ENCODE data around the gene PADI4. TPM values are rescaled to one million over a fixed set of nuclear protein-coding genes. Genes with fewer than 3 reads are reported as not detected.
"Not testable (repeated sequence)": the region's sequence is repeated elsewhere in the genome, so short reads cannot be mapped to it uniquely, and the experiment has no call there.

Gene PADI4
- total RNA-seq, 1 donor from 2014 or later, result 0.48 TPM

DNA sequence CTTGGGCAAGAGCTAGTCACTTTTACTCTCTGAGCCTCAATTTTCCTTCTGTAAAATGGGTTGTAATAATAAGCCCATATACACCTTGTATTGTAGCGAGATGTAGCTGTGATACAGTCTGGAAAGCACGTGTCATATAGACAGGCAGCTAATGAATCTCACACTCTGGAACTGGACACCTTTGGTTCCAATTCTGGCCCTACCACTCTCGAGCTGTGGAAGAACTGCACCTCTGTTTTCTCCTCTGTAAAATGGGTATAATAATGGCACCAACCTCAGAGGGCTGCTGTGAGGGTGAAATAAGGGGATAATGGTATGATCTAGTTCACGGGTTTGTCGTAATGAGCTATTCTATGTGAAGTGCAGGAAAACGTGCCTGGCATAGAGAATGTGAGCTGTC is 668 bp upstream of the PADI4 start:
- ATAC-seq (ENCODE audit: poor library complexity), result no peak
- intact Hi-C loops (cut with DNase I), result no loop called here
- DNase-seq, result no peak

GRCh38 chr1:17308593-17308992 is 596 bp downstream of the PADI4 start:
- ATAC-seq (ENCODE audit: poor library complexity), result no peak
- intact Hi-C loops (cut with DNase I), result no loop called here
- no peak for DNase-seq

DNA sequence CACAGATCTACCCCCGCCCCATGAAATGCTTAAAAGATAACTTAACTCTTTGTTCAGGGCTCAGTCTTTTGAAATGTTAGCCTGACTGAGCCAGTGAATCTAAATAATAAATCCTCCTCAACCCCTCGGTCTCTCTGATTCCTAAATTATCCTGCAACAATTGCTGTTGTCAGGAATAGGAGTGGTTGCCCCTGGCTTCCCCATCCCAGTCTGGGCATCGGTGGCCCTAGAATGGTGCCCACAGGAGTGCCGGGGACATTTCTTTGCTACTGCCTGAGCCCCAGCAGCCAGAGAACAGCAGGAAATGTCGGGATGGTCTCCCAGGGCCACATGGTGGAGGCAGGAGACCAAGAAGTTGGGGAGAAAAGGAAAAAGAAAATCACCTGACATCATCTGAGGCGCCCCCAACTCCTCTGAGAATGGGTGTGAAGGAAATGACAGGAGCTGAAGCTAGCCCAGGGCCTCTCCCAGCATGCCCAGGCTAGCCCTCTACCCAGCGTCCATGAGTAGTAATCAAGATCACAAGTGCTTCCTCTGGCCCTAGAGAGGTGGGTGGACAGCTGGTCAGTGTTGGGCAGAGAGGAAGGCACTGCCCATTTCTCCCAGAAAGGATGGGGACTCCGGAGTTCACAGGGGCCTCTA is 1.6 kb downstream of the PADI4 start:
- ATAC-seq (ENCODE audit: poor library complexity) (no peak), DNase-seq (no peak)
- intact Hi-C loops (cut with DNase I), result no loop called here

DNA sequence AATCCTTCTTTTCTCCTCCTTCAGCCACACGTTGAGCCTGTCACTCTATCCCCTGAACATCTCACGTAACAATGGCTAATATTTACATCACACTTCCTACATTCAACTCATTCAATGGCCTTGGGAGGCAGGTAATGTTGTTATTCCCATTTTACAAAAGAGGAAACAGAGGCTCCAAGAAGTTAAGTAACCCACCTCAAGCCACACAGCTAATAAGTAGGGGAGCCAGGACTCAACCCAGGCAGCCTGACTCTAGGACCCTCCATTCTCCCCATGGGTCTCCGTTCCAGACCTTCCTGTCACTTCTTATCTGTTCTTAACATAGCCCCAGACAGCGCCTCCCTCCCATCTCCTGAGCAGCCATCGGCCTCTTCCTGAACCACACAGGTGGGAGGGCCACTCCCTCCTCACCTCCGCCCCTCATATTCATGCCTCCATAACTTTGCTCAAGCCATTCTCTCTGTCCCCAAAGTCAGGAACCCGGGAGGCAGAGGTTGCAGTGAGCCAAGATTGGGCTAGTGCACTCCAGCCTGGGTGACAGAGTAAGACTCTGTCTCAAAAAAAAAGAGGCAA is 2.2 kb downstream of the PADI4 start:
- ATAC-seq (ENCODE audit: poor library complexity), result no peak
- intact Hi-C loops (cut with DNase I), result no loop called here
- no peak for DNase-seq

DNA sequence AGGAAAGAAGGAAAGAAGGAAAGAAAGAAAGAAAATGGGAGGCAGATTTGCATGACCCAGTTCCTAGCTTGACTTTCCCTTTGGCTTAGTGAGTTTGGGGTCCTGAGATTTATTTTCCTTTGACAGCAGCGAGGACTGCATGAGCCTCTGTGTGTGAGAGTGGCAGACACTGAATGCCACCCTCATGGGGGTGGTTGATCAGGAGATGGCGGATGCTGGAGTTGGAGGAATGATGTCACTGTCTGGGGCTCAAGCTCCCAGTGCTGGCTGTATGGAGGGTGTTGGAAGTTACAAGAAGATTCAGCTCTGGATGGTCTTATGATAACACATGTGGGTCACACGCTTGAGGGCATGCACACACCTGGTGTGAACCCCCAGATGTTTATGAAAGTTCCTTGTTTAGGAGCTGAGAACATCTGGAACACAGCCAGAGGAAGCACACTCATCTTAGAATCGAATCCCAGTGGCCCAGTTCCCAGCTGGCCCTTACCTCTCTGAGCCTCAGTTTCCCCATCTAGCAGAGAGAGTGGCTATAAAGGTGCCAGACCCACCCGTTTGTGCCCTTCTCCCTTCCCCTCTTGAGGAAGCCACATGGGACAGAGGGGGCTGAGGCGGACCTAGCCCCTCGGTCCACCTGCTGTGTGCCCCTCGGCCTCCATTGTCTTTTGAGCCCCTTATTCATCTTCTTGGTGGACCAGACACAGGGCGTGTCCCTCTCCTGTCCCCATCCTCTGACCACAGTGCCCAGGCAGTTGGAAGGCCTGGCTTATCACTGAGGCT is 5.7 kb downstream of the PADI4 start:
- intact Hi-C loops (cut with DNase I), result no loop called here
- ATAC-seq (ENCODE audit: poor library complexity) (no peak), DNase-seq (no peak)

DNA sequence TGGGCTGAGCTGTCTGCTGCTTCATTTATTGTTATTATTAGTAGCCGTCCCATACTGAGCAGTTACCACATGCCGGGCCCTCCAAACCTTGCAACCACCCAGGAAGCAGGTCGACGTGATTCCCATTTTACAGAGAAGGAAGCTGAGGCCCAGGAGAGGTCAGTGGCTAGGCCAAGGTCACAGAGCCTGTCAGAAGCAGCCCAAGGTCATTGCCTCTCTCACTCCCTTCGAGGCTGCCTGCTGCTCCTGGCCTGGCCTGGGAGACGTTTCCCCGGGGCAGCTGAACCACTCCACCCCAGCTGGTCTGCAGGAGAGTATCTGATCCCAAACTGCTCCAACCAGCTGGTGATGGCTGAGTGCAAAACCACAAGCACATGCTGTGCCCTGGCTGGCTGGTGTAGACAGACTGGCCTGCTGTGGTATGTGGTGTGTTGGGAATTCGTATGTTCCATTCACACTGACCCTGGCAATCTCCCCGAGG is 6.5 kb downstream of the PADI4 start:
- ATAC-seq (ENCODE audit: poor library complexity), result no peak
- no peak for DNase-seq
- intact Hi-C loops (cut with DNase I), result no loop called here

DNA sequence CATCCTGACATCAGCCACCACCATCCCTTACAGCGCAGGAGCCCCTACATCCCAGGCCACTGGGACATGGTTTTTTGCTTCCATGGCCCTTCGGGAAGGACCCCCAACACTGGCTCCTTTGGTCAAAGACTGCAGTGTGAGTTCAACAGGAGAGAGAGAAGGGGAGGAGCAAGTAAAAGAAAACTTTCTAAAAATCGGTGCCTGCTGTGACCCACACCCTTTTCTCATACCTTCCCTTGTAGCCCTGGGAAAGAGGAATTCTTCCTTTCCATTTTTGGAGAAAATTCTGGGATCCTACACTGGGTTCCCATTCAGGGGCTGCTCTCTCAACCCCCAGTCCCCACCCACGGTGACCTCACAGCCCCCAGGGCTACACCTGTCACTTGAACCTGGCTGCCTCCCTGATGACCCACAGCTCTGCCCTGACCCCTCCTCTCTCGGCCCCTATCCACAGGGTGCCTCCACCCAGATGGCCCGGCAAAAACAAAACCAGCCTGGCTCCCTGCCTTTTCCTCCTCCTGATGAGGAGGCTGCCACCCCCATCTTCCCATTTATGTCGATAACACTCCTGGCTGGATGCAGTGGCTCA is 7.6 kb downstream of the PADI4 start:
- intact Hi-C loops (cut with DNase I), result no loop called here
- ATAC-seq (ENCODE audit: poor library complexity) (no peak), DNase-seq (no peak)

- DNase-seq, result no peak
- intact Hi-C loops (cut with DNase I), result no loop called here
- no peak for ATAC-seq (ENCODE audit: poor library complexity)
Observed at GRCh38 chr1:17316704-17317103, 8.7 kb downstream of the PADI4 start.

DNA sequence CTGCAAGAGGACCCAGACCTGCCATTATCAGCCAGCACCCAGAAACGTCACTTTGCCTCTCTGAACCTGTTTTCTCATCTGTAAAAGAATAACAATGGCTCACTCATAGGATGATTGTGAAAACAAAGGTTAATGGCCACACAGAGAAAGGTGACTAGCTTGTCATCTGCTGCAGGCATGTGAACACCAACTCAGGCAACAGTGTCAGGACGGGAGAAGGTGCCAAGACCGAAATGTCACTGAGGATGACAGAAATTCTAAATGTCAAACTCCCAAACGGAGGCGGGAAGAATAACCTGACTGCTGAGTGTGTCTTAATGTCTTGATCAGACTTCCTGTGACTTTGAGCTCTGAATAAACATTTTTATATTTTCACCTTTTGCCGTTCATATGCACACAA is 10.3 kb downstream of the PADI4 start:
- intact Hi-C loops (cut with DNase I), result no loop called here
- no peak for ATAC-seq (ENCODE audit: poor library complexity)

GRCh38 chr1:17319561-17320350 is 11.8 kb downstream of the PADI4 start:
- DNase-seq (no peak), ATAC-seq (ENCODE audit: poor library complexity) (no peak)
- intact Hi-C loops (cut with DNase I), result no loop called here

More for the DNA sequence above, 10.3 kb downstream of the PADI4 start:
- no peak for DNase-seq

DNA sequence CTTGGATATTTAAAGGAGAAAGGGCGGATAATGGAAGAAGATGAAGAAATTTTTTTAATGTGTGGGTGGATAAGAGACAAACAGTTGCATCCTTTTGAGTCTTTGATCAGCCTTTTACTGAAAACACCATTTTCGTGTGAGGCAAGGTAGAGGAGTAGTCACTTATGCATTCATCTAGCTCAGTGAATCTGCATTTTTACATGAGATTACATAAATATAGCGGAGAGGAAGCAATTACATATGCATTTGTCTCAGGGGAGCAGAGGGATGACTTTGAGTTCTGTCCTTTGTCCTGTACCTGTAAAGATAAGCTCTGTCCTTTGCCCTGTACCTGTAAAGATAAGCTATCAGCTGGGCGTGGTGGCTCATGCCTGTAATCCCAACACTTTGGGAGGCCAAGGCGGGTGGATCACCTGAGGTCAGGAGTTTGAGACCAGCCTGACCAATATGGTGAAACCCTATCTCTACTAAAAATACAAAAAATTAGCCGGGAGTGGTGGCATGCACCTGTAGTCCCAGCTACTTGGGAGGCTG is 13.9 kb downstream of the PADI4 start:
- ATAC-seq (ENCODE audit: poor library complexity); DNase-seq; intact Hi-C loops (cut with DNase I): not testable (repeated sequence)

- DNase-seq (no peak), ATAC-seq (ENCODE audit: poor library complexity) (no peak)
- intact Hi-C loops (cut with DNase I), result no loop called here
Observed at GRCh38 chr1:17328855-17329254, 20.9 kb downstream of the PADI4 start.

DNA sequence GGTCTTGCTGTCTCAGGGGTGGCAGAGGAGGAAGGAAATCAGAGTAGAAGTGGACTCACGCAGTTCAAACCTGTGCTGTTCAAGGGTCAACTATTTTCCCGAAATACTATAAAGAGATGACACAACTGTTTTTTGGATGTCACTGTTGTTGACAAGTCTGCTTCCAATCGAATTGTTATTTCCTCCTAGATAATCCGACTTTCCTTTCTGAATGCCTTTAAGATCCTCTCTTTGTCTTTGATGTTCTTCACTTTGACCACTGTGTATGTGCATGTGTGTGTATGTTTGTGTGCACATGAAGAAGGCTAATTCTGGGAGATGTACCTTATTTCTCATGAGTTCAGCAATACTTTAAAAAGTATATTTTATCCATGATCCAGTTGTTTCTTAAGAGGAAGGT is 21.6 kb downstream of the PADI4 start:
- ATAC-seq (ENCODE audit: poor library complexity) (no peak), DNase-seq (no peak)
- intact Hi-C loops (cut with DNase I), result no loop called here

- intact Hi-C loops (cut with DNase I), result no loop called here
- ATAC-seq (ENCODE audit: poor library complexity) (no peak), DNase-seq (no peak)
Observed at GRCh38 chr1:17330856-17331255, 22.9 kb downstream of the PADI4 start.

DNA sequence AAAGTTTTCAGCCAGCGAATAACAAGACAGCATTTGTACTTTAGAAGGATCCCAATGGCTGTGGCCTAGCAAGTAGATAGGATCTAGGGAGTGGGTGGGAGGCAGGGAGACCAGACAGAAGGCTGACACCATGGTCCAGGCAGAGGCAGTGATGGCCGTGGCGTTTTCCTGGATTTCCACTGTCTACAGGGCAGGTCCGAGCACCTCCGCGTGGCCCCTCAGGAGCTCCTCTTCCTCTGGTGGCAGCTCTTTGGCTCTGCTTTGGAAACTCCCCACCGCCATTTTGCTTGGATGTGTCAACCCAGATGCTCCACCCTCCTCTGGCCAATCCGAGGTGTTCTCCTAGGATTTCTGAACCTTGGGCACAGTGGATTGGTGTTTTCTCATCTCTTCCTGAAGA is 25.1 kb downstream of the PADI4 start:
- intact Hi-C loops (cut with DNase I), result no loop called here
- no peak for ATAC-seq (ENCODE audit: poor library complexity)
- no peak for DNase-seq

DNA sequence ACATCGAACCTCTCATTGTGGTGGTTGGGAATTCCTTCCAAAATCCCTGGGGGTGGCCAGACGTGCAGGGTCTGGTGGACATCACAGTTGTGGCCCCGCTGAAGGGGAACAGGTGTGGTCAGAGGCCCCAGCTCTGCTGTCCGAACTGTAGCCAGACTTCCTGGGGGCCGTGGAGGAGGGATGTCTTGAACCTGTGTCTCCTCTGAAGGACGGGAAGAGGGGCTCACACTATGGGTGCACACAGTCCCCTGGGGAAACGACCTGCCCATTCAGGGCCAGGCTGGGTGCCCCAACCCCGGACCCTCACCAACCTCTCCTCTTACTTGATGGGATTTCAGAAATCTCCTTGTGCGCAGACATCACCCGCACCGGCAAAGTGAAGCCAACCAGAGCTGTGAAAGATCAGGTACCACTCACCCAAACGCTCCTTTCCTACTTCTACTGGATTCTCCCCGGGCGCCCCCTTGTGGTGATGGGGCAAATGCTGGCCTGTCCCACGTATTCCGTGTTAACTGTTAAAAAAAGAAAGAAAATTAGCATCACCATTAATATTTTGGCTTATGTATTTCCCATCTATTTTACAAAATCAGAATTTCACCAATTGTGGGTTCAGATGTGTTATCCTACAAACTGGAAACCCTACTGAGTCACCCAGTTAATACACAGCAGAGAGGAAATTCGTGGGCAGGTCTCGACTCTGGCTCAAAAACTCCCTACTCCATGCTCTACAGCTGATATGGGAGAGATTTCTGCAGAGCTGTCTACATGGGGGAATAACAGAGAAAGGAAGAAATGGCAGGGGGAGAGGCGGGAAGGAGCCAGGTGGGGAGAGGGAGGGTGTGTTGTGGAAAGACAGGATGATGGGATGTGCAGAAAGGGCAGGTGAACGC is 28.1 kb downstream of the PADI4 start:
- intact Hi-C loops (cut with DNase I), result loop anchor here (5.0 kb wide), 1 partner anchor 209 kb away; no protein-coding TSS in a partner anchor
- ATAC-seq (ENCODE audit: poor library complexity), result no peak
- DNase-seq, result peak; percentile 68

- ATAC-seq (ENCODE audit: poor library complexity), result no peak
- no peak for DNase-seq
- intact Hi-C loops (cut with DNase I), result loop anchor here (5.0 kb wide), 1 partner anchor 212 kb away; no protein-coding TSS in a partner anchor
Observed at GRCh38 chr1:17338706-17339493, 30.9 kb downstream of the PADI4 start.
